DOHH2 (cell line): Measurements from ENCODE around the gene KLK12.

Experiments
- EZH2phosphoT487 ChIP-seq: fragments of 200-600 bp; sonication (generic); IDR thresholded peaks from 2 replicates; pipeline ENCODE4 v1.6.1; 2017; ENCODE audit warnings: borderline replicate concordance, mild to moderate bottlenecking, antibody characterized with exemption, low read length, moderate library complexity, mixed read lengths
- TF ChIP-seq, protein P1 (sequence below): fragments of 200-600 bp; sonication (generic); IDR thresholded peaks from one replicate; pipeline ENCODE4 v1.5.1; 2014; ENCODE audit warnings: antibody characterized with exemption, mild to moderate bottlenecking, low read depth, low read length; ENCODE audit not compliant: poor library complexity, severe bottlenecking

- TF ChIP-seq, protein P1, sequence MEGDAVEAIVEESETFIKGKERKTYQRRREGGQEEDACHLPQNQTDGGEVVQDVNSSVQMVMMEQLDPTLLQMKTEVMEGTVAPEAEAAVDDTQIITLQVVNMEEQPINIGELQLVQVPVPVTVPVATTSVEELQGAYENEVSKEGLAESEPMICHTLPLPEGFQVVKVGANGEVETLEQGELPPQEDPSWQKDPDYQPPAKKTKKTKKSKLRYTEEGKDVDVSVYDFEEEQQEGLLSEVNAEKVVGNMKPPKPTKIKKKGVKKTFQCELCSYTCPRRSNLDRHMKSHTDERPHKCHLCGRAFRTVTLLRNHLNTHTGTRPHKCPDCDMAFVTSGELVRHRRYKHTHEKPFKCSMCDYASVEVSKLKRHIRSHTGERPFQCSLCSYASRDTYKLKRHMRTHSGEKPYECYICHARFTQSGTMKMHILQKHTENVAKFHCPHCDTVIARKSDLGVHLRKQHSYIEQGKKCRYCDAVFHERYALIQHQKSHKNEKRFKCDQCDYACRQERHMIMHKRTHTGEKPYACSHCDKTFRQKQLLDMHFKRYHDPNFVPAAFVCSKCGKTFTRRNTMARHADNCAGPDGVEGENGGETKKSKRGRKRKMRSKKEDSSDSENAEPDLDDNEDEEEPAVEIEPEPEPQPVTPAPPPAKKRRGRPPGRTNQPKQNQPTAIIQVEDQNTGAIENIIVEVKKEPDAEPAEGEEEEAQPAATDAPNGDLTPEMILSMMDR, result no peak
- no peak for TF ChIP-seq EZH2phosphoT487
Measured at GRCh38 chr19:51003316-51003715, 31.5 kb downstream of the KLK12 start.
